Glutamatergic neuron (in vitro differentiated cells): ENCODE results near the gene ACCS. TPM values are rescaled to one million over a fixed set of nuclear protein-coding genes. Genes with fewer than 3 reads are reported as not detected.

ENCODE experiments used
- DNase-seq: peaks from one replicate; pipeline ENCODE4 v3.0.0; 2022
- H3K27ac Mint-ChIP-seq: one replicate; pipeline ENCODE4 v1.8.0; 2020; ENCODE audit warnings: mild to moderate bottlenecking, mixed read lengths, inconsistent platforms; ENCODE audit not compliant: unreplicated experiment
- H3K27me3 Mint-ChIP-seq: one replicate; pipeline ENCODE4 v1.8.0; 2020; ENCODE audit warnings: mild to moderate bottlenecking, moderate library complexity, mixed read lengths, inconsistent platforms; ENCODE audit not compliant: unreplicated experiment
- H3K36me3 Mint-ChIP-seq: one replicate; pipeline ENCODE4 v1.8.0; 2020; ENCODE audit warnings: mild to moderate bottlenecking, mixed read lengths, inconsistent platforms; ENCODE audit not compliant: unreplicated experiment
- H3K4me1 Mint-ChIP-seq: one replicate; pipeline ENCODE4 v1.8.0; 2020; ENCODE audit warnings: mild to moderate bottlenecking, low read depth, mixed read lengths, inconsistent platforms; ENCODE audit not compliant: unreplicated experiment
- H3K4me3 Mint-ChIP-seq: one replicate; pipeline ENCODE4 v1.8.0; 2020; ENCODE audit warnings: mild to moderate bottlenecking, mixed read lengths, inconsistent platforms; ENCODE audit not compliant: unreplicated experiment
- H3K9me3 Mint-ChIP-seq: one replicate; pipeline ENCODE4 v1.8.0; 2020; ENCODE audit warnings: mild to moderate bottlenecking, moderate library complexity, mixed read lengths, inconsistent platforms; ENCODE audit not compliant: unreplicated experiment
- total RNA-seq: library from RNA; stranded (reverse); fragmentation: NEBNext Ultra II Directional; extraction: Animal tissue kit (Norgen Biotek cat#: 25700); gene quantifications from one replicate; pipeline ENCODE4 v1.2.1, GENCODE V29; 2021; ENCODE audit not compliant: unreplicated experiment
- TF ChIP-seq, protein P1 (sequence below): fragments of 200-600 bp; sonication (generic); IDR thresholded peaks from one replicate; pipeline ENCODE4 v1.5.0; 2021; ENCODE audit not compliant: partially characterized antibody, unreplicated experiment

Gene ACCS
- total RNA-seq, 1 donor from 2014 or later: 45.1 TPM

DNA sequence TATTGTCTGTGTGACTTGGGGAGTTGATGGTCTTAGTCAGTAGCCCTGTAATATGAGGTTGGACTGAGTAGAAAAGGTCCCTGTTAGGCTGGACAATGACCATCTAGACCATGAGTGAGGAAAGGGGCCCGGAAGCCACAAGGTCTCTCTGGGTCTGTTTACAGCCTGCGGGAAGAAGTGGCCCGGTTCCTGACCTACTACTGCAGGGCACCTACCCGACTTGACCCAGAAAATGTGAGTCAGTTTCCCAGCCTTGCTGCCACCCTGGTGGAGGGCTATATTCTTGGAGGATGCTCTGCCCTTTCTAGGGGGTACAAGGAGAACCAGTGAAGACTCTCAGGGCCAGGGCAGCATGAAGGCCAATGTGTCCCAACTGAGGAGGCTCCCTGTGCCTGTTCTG, 14.9 kb upstream of the ACCS start:
- Mint-ChIP-seq H3K36me3 (no peaks in the 10 kb centered on the region), H3K27ac (no peak overlapping the region), H3K9me3 (no peaks in the 10 kb centered on the region), H3K4me1 (no peaks in the 10 kb centered on the region), H3K27me3 (no peaks in the 10 kb centered on the region), H3K4me3 (no peak overlapping the region)
- TF ChIP-seq, protein P1, sequence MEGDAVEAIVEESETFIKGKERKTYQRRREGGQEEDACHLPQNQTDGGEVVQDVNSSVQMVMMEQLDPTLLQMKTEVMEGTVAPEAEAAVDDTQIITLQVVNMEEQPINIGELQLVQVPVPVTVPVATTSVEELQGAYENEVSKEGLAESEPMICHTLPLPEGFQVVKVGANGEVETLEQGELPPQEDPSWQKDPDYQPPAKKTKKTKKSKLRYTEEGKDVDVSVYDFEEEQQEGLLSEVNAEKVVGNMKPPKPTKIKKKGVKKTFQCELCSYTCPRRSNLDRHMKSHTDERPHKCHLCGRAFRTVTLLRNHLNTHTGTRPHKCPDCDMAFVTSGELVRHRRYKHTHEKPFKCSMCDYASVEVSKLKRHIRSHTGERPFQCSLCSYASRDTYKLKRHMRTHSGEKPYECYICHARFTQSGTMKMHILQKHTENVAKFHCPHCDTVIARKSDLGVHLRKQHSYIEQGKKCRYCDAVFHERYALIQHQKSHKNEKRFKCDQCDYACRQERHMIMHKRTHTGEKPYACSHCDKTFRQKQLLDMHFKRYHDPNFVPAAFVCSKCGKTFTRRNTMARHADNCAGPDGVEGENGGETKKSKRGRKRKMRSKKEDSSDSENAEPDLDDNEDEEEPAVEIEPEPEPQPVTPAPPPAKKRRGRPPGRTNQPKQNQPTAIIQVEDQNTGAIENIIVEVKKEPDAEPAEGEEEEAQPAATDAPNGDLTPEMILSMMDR: no peak
- no peak for DNase-seq

DNA sequence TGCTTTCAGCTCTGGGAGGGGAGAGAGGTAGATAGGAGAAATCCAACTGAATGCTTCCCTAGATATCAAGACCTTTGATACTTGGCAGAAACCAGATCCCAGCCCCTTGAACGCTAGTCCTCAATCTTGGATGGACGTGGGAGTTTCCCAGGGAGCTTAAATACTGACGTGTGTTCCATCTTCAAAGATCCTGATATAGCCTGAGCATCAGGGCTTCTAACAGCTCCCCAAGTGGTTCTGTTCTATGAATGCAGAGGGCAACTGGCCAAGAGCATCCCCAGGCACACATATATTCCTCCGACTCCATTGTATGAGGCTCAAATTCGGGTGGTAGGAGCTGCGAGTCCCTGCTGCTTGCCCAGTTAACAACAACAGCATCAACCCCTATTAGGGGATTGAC, 8.7 kb upstream of the ACCS start:
- Mint-ChIP-seq H3K4me3 (no peak overlapping the region), H3K27ac (no peak overlapping the region), H3K36me3 (no peaks in the 10 kb centered on the region), H3K9me3 (no peaks in the 10 kb centered on the region), H3K27me3 (peaks cover 2% of the 10 kb centered on the region), H3K4me1 (peaks cover 6% of the 10 kb centered on the region)
- no peak for DNase-seq
- TF ChIP-seq, protein P1: no peak

DNA sequence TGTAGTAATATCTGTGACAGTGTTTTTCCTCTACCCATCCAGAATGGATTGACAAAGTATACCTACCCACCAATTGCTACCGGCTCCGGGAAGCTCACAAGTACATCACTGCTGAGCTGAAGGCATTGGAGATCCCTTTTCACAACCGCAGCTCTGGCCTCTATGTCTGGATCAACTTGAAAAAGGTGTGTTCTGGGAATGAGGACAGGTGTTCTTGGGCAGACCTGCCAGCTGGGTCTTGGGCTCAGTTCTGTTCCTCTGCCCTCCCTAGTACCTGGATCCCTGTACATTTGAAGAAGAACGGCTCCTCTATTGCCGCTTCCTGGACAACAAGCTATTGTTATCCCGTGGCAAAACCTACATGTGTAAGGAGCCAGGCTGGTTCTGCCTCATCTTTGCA, 7.8 kb upstream of the ACCS start:
- Mint-ChIP-seq H3K4me3 (no peak overlapping the region), H3K36me3 (no peaks in the 10 kb centered on the region), H3K9me3 (no peaks in the 10 kb centered on the region), H3K27ac (no peak overlapping the region), H3K4me1 (peaks cover 15% of the 10 kb centered on the region), H3K27me3 (peaks cover 4% of the 10 kb centered on the region)
- TF ChIP-seq, protein P1: no peak
- no peak for DNase-seq

DNA sequence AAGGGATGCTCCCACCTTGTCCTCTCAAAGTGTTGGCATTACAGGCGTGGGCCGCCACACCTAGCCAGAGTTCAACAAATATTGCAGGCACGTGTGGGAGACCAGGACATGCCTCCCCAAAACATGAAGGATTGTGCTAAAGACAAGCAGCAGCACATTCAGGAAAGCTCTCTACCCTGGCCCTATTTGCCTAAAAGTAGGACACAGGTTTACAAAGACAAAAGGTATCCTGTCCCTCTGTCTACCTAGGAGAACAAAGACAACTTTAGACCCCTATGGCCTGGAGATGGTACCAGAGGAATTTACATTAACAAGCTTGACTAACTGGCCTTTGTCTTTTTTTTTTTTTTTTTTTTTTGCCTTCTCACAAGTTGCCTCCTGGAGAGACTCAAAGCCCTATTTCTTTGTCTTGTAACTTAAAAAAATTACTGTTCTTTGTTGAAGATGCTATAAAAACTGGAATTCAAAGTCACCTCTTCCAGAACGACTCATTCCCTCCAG, 859 bp upstream of the ACCS start:
- Mint-ChIP-seq H3K9me3 (peaks cover 3% of the 10 kb centered on the region), H3K4me3 (peak overlapping the region; percentile 87), H3K36me3 (no peaks in the 10 kb centered on the region), H3K4me1 (peaks cover 33% of the 10 kb centered on the region), H3K27ac (peak overlapping the region; percentile 87), H3K27me3 (peaks cover 9% of the 10 kb centered on the region)
- TF ChIP-seq, protein P1: no peak
- no peak for DNase-seq

DNA sequence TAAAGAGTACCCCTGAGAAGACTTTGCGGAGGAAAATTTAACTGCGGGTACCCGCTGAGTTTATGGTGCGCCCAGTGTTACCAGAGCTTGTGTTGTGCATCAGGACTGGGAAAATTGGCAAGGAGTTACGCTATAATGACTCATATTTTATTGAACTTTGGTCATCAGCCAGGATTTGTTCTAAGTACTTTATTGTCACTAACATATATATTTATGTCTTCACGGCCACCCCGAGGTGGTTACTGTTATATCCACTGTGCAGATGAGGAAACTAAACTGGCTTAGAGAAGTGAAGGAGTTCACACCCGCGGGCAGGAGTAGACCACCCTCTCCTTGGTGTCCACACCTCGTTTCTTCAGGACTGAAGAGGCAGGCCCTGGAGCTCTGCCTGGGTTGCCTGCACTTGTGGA, 667 bp downstream of the ACCS start:
- Mint-ChIP-seq H3K4me1 (peaks cover 31% of the 10 kb centered on the region), H3K4me3 (peak overlapping the region; percentile 87), H3K27ac (peak overlapping the region; percentile 87), H3K9me3 (peaks cover 3% of the 10 kb centered on the region), H3K27me3 (peaks cover 7% of the 10 kb centered on the region), H3K36me3 (no peaks in the 10 kb centered on the region)
- TF ChIP-seq, protein P1: no peak
- DNase-seq: no peak
